Peyer's patch (tissue), 4 donors: Measurements from ENCODE around the gene IRF4. TPM values are rescaled to one million over a fixed set of nuclear protein-coding genes. Genes with fewer than 3 reads are reported as not detected.

Experiments
- DNase-seq, 3 donors: peaks; one replicate each; pipeline ENCODE4 v3.0.0-alpha.2; 2017 to 2019
- H3K27ac ChIP-seq, 4 donors: fragments of 200-600 bp; sonication (generic); one replicate each; pipeline ENCODE4 v1.5.1; 2016 to 2019
- H3K27me3 ChIP-seq, 2 donors: fragments of 200-600 bp; sonication (generic); one replicate each; pipeline ENCODE4 v1.5.1; 2019
- H3K36me3 ChIP-seq, 3 donors: fragments of 200-600 bp; sonication (generic); one replicate each; pipeline ENCODE4 v1.5.1; 2016 to 2019
- H3K4me1 ChIP-seq, 4 donors: fragments of 200-600 bp; sonication (generic); one replicate each; pipeline ENCODE4 v1.5.1; 2016 to 2019
- H3K4me3 ChIP-seq, 4 donors: fragments of 200-600 bp; sonication (generic); 1 replicate in 3 of 4; 2 replicates in 1 of 4; pipeline ENCODE4 v1.5.1; 2016 to 2019; ENCODE audit warnings: mild to moderate bottlenecking in 1 of 4
- H3K9me3 ChIP-seq, 4 donors: fragments of 200-600 bp; sonication (generic); one replicate each; pipeline ENCODE4 v1.5.1; 2016 to 2019; ENCODE audit warnings: mild to moderate bottlenecking in 1 of 4
- POLR2A ChIP-seq, 2 donors: fragments of 450-650 bp; IDR thresholded peaks; one replicate each; pipeline ENCODE4 v1.5.1; 2017; ENCODE audit warnings: antibody characterized with exemption in 2 of 2, mild to moderate bottlenecking in 2 of 2, moderate library complexity in 2 of 2
- total RNA-seq, 4 donors: library from RNA; depleted of rRNA; stranded (reverse); fragments of >200 nt; gene quantifications; one replicate each; pipeline ENCODE4 v1.1.0, GENCODE V29; 2016
- TF ChIP-seq, protein P1 (sequence below), 6 experiments: fragments of 450-650 bp in 4 of 6; fragments of 200-600 bp in 2 of 6; sonication (generic) in 1 of 6; IDR thresholded peaks; one replicate each; pipeline ENCODE4 v1.5.1; 2017 to 2019; ENCODE audit warnings: antibody characterized with exemption in 6 of 6, mild to moderate bottlenecking in 3 of 6, moderate library complexity in 1 of 6

The IRF4 gene
- total RNA-seq, 4 donors from 2014 or later, result 0.47 to 57.8 (median 6.9) TPM

DNA sequence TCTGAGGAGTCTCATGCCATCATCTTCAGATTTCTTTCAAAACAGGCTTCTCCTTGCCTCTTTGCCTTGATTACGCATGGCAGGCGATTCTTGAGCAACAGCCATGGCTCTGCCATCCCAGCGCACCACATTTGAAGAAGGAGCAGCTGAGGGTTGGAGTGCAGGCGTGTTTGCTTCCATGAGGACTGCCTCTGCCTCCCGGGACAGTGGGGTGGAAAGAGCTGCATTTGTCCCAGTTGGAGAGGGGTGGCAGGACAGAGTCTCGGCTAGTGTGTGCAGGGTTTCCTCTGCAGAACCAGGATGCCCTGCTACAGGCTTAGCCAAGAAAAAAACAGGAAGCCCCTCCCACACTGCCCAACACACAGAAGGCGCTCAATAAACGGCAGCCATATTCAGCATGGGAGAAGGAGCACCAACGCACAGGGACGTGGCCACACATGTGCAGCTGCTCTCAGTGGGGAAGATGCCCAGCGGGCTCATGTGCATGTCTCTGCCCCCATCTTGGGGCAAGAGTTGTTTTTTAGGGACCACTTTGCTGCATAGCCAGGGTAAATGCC is 36.6 kb downstream of the IRF4 start:
- Histone ChIP-seq H3K27ac (no peak overlapping the region), H3K4me1 (no peaks in the 10 kb centered on the region), H3K4me3 (no peak overlapping the region), H3K9me3 (no peaks in the 10 kb centered on the region), H3K27me3 (no peaks in the 10 kb centered on the region), H3K36me3 (no peaks in the 10 kb centered on the region)
- no peak for DNase-seq
- TF ChIP-seq, protein P1, sequence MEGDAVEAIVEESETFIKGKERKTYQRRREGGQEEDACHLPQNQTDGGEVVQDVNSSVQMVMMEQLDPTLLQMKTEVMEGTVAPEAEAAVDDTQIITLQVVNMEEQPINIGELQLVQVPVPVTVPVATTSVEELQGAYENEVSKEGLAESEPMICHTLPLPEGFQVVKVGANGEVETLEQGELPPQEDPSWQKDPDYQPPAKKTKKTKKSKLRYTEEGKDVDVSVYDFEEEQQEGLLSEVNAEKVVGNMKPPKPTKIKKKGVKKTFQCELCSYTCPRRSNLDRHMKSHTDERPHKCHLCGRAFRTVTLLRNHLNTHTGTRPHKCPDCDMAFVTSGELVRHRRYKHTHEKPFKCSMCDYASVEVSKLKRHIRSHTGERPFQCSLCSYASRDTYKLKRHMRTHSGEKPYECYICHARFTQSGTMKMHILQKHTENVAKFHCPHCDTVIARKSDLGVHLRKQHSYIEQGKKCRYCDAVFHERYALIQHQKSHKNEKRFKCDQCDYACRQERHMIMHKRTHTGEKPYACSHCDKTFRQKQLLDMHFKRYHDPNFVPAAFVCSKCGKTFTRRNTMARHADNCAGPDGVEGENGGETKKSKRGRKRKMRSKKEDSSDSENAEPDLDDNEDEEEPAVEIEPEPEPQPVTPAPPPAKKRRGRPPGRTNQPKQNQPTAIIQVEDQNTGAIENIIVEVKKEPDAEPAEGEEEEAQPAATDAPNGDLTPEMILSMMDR (IDR thresholded peaks at IDR 0.05), result no peak

DNA sequence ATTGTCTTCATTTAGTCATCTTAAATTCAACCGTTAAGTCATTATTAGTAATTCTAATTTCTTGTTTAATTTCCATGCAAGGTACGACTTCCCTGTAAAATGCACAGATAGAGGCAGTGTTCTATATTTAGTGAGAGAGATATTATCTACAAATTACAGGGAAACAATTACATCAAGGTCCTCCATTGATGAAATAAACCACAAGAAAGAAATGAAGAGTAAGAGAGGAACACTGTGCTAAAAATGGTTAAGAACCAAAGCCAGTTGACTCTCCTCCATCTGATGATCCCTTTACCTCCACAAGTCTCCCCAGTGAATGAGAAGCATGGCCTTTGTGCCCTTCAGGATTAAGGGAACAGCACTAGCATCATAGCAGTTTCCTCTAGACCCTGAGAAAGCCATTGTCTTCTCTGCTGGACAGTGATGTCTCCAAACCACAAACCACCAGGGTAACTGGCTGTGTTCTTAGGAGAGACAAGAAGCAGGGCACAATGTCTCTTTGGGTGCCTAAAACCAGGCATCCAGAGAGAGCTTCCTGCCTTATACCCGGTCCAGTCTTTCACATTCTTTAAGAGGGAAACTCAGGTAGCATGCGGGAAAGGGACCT is 38.1 kb downstream of the IRF4 start:
- TF ChIP-seq POLR2A (IDR thresholded peaks at IDR 0.05), result no peak
- TF ChIP-seq, protein P1 (IDR thresholded peaks at IDR 0.05), result no peak
- no peaks in the 10 kb centered on the region for H3K27me3 ChIP-seq
- DNase-seq, result no peak
- no peaks in the 10 kb centered on the region for H3K4me1 ChIP-seq
- no peak overlapping the region for H3K27ac ChIP-seq
- H3K36me3 ChIP-seq, result no peaks in the 10 kb centered on the region
- H3K4me3 ChIP-seq, result no peak overlapping the region
- no peaks in the 10 kb centered on the region for H3K9me3 ChIP-seq

DNA sequence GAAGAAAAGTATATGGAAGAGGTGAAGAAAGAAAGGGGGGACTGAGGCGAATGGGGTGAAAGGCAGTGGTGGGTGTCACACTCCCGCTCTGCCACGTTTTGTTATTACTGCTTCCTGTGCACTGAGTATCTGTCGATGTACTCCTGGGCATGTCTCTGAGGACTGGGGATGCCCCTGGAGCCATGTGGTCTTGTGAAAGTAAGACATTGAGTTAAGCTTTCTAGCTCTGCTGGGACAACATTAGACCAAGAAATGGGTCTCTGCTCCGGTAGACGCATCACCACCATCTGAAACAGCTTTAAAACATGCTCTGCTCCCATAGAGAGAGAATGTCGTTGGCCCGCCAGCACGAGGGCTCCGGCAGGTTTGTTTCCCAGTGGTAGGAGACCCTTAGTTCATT is 40.0 kb downstream of the IRF4 start:
- Histone ChIP-seq H3K36me3 (no peaks in the 10 kb centered on the region), H3K4me3 (no peak overlapping the region), H3K27me3 (no peaks in the 10 kb centered on the region), H3K4me1 (no peaks in the 10 kb centered on the region), H3K9me3 (no peaks in the 10 kb centered on the region), H3K27ac (no peak overlapping the region)
- peak in 1 of 3 donors; percentile 44 for DNase-seq
- TF ChIP-seq POLR2A (IDR thresholded peaks at IDR 0.05), result no peak
- TF ChIP-seq, protein P1 (IDR thresholded peaks at IDR 0.05), result no peak

DNA sequence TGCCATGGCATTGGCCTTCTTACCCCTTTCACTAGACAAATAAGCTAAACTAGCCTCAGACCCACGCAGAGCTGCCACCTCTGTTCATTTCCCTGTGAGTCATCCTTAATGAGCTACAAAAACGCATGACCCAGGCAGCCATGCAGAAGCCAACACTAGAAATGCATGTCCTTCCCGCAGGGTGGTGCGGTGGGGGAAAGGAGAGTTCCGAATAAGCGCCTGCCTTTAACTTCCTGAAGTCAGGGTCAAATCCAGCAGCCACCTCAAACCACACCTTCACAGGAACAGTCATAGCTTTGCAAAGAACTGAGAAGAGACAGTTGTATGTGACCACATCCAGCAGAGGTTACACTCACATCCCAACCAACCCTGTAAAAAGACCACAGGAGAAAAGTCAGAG is 40.4 kb downstream of the IRF4 start:
- Histone ChIP-seq H3K9me3 (no peaks in the 10 kb centered on the region), H3K4me3 (no peak overlapping the region), H3K36me3 (no peaks in the 10 kb centered on the region), H3K27me3 (no peaks in the 10 kb centered on the region), H3K4me1 (no peaks in the 10 kb centered on the region), H3K27ac (no peak overlapping the region)
- peak in 1 of 3 donors; percentile 44 for DNase-seq
- TF ChIP-seq, protein P1 (IDR thresholded peaks at IDR 0.05), result no peak
- TF ChIP-seq POLR2A (IDR thresholded peaks at IDR 0.05), result no peak

DNA sequence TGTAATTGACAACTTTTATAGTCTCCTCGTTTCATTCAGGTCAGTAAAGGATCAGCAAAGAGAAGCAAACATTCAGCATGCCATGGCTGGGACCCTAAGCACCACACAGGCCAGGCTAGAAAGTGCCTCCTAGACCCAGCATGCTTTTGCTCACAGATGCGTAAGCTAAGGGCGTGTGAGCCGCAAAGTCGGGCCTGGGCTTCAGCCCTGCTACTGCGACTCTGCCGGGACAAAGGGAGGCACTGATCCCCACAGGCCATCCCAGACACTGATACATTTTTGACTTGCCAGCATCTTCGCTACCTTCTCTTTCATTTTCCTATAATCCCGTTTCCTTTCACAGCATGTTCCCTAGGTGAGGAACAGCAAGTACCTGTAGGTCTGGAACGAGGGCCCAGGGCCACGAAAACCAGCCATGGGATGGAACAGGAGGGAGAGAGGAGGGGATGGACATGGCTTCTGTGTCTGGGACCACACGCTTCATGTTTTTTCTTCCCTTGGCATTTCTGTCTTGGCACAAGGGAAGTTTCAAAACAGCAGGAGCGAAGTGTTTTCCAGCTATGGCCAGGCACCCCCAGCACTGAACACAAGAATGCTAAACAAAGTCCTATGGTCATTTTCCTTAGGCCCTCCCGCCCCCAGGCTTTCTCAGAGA is 42.6 kb downstream of the IRF4 start:
- Histone ChIP-seq H3K36me3 (no peaks in the 10 kb centered on the region), H3K9me3 (no peaks in the 10 kb centered on the region), H3K4me1 (no peaks in the 10 kb centered on the region), H3K27ac (peak overlapping the region in 1 of 4 donors; percentile 53), H3K4me3 (no peak overlapping the region), H3K27me3 (no peaks in the 10 kb centered on the region)
- TF ChIP-seq, protein P1 (IDR thresholded peaks at IDR 0.05), result no peak
- no peak for TF ChIP-seq POLR2A (IDR thresholded peaks at IDR 0.05)
- no peak for DNase-seq
